Measurements from ENCODE around the gene TOLLIP.
"Not testable (repeated sequence)": the region's sequence is repeated elsewhere in the genome, so short reads cannot be mapped to it uniquely, and the experiment has no call there.

The TOLLIP gene

GRCh38 chr11:1252371-1253102, 56.9 kb downstream of the TOLLIP start:
- in situ Hi-C loops (cut with MboI; ENCODE audit: low pct_unique_long_range_greater_than_20kb, low sequenced_read_pairs, unreplicated experiment), result no loop called here
- DNase-seq (ENCODE audit: low spot score), result no peak
- TF ChIP-seq CTCF (IDR thresholded peaks at IDR 0.05; ENCODE audit: extremely low read depth, insufficient read depth, missing control alignments), result no peak

GRCh38 chr11:1251236-1251770, 58.1 kb downstream of the TOLLIP start:
- TF ChIP-seq CTCF (IDR thresholded peaks at IDR 0.05; ENCODE audit: extremely low read depth, insufficient read depth, missing control alignments), result no peak
- in situ Hi-C loops (cut with MboI; ENCODE audit: low pct_unique_long_range_greater_than_20kb, low sequenced_read_pairs, unreplicated experiment), result no loop called here

GRCh38 chr11:1250411-1250810, 59.0 kb downstream of the TOLLIP start:
- DNase-seq (ENCODE audit: low spot score); in situ Hi-C loops (cut with MboI; ENCODE audit: low pct_unique_long_range_greater_than_20kb, low sequenced_read_pairs, unreplicated experiment): not testable (repeated sequence)

More at GRCh38 chr11:1251236-1251770, 58.1 kb downstream of the TOLLIP start:
- no peak for DNase-seq (ENCODE audit: low spot score)

- DNase-seq (ENCODE audit: low spot score); in situ Hi-C loops (cut with MboI; ENCODE audit: low pct_unique_long_range_greater_than_20kb, low sequenced_read_pairs, unreplicated experiment): not testable (repeated sequence)
Measured at GRCh38 chr11:1248951-1249350, 60.5 kb downstream of the TOLLIP start.

GRCh38 chr11:1247026-1247425, 62.4 kb downstream of the TOLLIP start:
- in situ Hi-C loops (cut with MboI; ENCODE audit: low pct_unique_long_range_greater_than_20kb, low sequenced_read_pairs, unreplicated experiment); DNase-seq (ENCODE audit: low spot score): not testable (repeated sequence)

GRCh38 chr11:1246301-1246700, 63.1 kb downstream of the TOLLIP start:
- DNase-seq (ENCODE audit: low spot score); in situ Hi-C loops (cut with MboI; ENCODE audit: low pct_unique_long_range_greater_than_20kb, low sequenced_read_pairs, unreplicated experiment): not testable (repeated sequence)

GRCh38 chr11:1245717-1246116, 63.7 kb downstream of the TOLLIP start:
- DNase-seq (ENCODE audit: low spot score); in situ Hi-C loops (cut with MboI; ENCODE audit: low pct_unique_long_range_greater_than_20kb, low sequenced_read_pairs, unreplicated experiment): not testable (repeated sequence)

- DNase-seq (ENCODE audit: low spot score); in situ Hi-C loops (cut with MboI; ENCODE audit: low pct_unique_long_range_greater_than_20kb, low sequenced_read_pairs, unreplicated experiment): not testable (repeated sequence)
Measured at GRCh38 chr11:1244557-1244956, 64.9 kb downstream of the TOLLIP start.

GRCh38 chr11:1243521-1243920, 65.9 kb downstream of the TOLLIP start:
- DNase-seq (ENCODE audit: low spot score); in situ Hi-C loops (cut with MboI; ENCODE audit: low pct_unique_long_range_greater_than_20kb, low sequenced_read_pairs, unreplicated experiment): not testable (repeated sequence)

- in situ Hi-C loops (cut with MboI; ENCODE audit: low pct_unique_long_range_greater_than_20kb, low sequenced_read_pairs, unreplicated experiment); DNase-seq (ENCODE audit: low spot score): not testable (repeated sequence)
Measured at GRCh38 chr11:1242751-1243150, 66.7 kb downstream of the TOLLIP start.

- no peak for DNase-seq (ENCODE audit: low spot score)
- TF ChIP-seq CTCF (IDR thresholded peaks at IDR 0.05; ENCODE audit: extremely low read depth, insufficient read depth, missing control alignments), result no peak
- in situ Hi-C loops (cut with MboI; ENCODE audit: low pct_unique_long_range_greater_than_20kb, low sequenced_read_pairs, unreplicated experiment), result no loop called here
Measured at GRCh38 chr11:1242289-1242688, 67.1 kb downstream of the TOLLIP start.

Data from GM13977 (cell line).